ENCODE data around the gene UMODL1.

UMODL1 gene

GRCh38 chr21:42143111-42143510 lies 72.0 kb downstream of the UMODL1 start:
- no peak overlapping the region for H3K27ac ChIP-seq (ENCODE audit: low read length)
- H3K4me1 ChIP-seq (ENCODE audit: control insufficient read depth, insufficient read depth, low read length), result no peaks in the 10 kb centered on the region
- no peaks in the 10 kb centered on the region for H3K27me3 ChIP-seq (ENCODE audit: control insufficient read depth, insufficient read depth, low read length)
- DNase-seq (ENCODE audit: low read depth, low spot score), result no peak
- WGBS (ENCODE audit: insufficient coverage, insufficient read length), result no CpG with 5 or more reads among the region's 7 CpGs
- no peaks in the 10 kb centered on the region for H3K9me3 ChIP-seq (ENCODE audit: control insufficient read depth, insufficient read depth, low read length)
- no peak overlapping the region for H3K4me3 ChIP-seq (ENCODE audit: low read length)
- no peaks in the 10 kb centered on the region for H3K36me3 ChIP-seq (ENCODE audit: control insufficient read depth, insufficient read depth, low read length)

DNA sequence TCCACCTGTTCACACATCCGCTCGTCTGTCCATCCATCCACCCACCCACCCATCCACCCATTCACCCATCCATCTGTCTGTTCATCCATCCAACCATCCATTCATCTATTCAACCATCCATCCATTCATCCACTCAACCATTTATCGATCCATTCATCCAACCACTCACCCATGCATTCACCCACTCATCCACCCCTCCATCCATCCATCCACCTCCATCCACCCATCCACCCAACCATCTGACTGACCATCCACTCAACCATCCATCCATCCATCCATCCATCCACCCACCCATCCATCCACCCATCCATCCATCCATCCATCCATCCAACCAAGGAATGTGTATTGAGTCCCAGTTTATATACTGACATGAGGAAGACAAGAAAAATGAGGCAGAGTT lies 73.1 kb downstream of the UMODL1 start:
- H3K4me1 ChIP-seq (ENCODE audit: control insufficient read depth, insufficient read depth, low read length), result no peaks in the 10 kb centered on the region
- H3K27me3 ChIP-seq (ENCODE audit: control insufficient read depth, insufficient read depth, low read length), result no peaks in the 10 kb centered on the region
- DNase-seq (ENCODE audit: low read depth, low spot score), result no peak
- WGBS (ENCODE audit: insufficient coverage, insufficient read length), result 100% methylated on average over 1 of the region's 3 CpGs
- H3K36me3 ChIP-seq (ENCODE audit: control insufficient read depth, insufficient read depth, low read length), result no peaks in the 10 kb centered on the region
- no peak overlapping the region for H3K27ac ChIP-seq (ENCODE audit: low read length)
- H3K9me3 ChIP-seq (ENCODE audit: control insufficient read depth, insufficient read depth, low read length), result no peaks in the 10 kb centered on the region
- H3K4me3 ChIP-seq (ENCODE audit: low read length), result no peak overlapping the region

DNA sequence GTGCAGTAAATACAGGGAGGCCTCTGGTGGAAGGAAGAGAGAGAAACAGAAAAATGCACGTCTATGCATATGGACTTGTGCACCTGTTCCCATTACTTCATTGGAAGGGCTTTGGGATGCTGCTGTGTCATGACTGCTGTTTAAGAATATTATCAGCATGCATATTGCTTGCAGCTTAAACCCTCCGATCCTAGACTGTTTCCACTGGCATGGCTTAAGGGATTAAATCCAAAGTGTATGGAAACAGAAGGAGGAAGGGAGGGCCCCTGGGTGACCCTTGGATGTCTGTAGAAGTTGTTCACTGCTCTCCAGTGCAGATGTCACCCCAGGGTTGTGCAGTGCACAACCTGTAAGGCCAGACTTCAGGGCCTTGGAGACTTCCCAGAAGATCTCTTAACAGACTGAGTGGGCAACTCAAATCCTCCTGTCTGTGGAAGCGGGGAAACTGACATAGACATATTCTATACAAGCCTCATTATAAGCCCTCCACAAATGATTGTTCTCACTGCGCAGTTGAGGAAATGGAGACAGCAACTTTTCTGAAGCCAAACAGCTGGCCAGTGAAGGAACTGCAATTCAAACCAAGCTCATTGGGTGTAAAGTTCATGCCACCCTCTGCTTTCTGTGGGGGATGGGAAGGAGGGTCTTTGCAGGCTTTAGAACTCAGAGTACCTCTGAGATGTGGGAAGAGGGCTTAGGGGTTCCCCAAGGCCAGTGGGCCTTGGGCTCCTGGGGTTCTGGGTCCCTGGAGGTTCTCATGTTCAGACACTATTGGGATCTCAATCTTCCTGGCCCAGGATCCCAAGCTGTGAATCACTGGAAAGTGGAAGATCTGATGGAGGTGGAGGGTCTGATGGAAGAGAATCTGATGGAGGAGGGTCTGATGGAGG lies 73.8 kb downstream of the UMODL1 start:
- no peaks in the 10 kb centered on the region for H3K36me3 ChIP-seq (ENCODE audit: control insufficient read depth, insufficient read depth, low read length)
- H3K27me3 ChIP-seq (ENCODE audit: control insufficient read depth, insufficient read depth, low read length), result no peaks in the 10 kb centered on the region
- no peak overlapping the region for H3K4me3 ChIP-seq (ENCODE audit: low read length)
- no CpG with 5 or more reads among the region's 4 CpGs for WGBS (ENCODE audit: insufficient coverage, insufficient read length)
- H3K4me1 ChIP-seq (ENCODE audit: control insufficient read depth, insufficient read depth, low read length), result no peaks in the 10 kb centered on the region
- H3K27ac ChIP-seq (ENCODE audit: low read length), result no peak overlapping the region
- no peak for DNase-seq (ENCODE audit: low read depth, low spot score)
- no peaks in the 10 kb centered on the region for H3K9me3 ChIP-seq (ENCODE audit: control insufficient read depth, insufficient read depth, low read length)

GRCh38 chr21:42145569-42146272 lies 74.6 kb downstream of the UMODL1 start:
- Histone ChIP-seq H3K36me3 (ENCODE audit: control insufficient read depth, insufficient read depth, low read length) (no peaks in the 10 kb centered on the region), H3K27me3 (ENCODE audit: control insufficient read depth, insufficient read depth, low read length) (no peaks in the 10 kb centered on the region), H3K27ac (ENCODE audit: low read length) (no peak overlapping the region), H3K9me3 (ENCODE audit: control insufficient read depth, insufficient read depth, low read length) (no peaks in the 10 kb centered on the region), H3K4me1 (ENCODE audit: control insufficient read depth, insufficient read depth, low read length) (no peaks in the 10 kb centered on the region), H3K4me3 (ENCODE audit: low read length) (no peak overlapping the region)
- peak; percentile 37 for DNase-seq (ENCODE audit: low read depth, low spot score)
- no CpG with 5 or more reads among the region's 15 CpGs for WGBS (ENCODE audit: insufficient coverage, insufficient read length)

DNA sequence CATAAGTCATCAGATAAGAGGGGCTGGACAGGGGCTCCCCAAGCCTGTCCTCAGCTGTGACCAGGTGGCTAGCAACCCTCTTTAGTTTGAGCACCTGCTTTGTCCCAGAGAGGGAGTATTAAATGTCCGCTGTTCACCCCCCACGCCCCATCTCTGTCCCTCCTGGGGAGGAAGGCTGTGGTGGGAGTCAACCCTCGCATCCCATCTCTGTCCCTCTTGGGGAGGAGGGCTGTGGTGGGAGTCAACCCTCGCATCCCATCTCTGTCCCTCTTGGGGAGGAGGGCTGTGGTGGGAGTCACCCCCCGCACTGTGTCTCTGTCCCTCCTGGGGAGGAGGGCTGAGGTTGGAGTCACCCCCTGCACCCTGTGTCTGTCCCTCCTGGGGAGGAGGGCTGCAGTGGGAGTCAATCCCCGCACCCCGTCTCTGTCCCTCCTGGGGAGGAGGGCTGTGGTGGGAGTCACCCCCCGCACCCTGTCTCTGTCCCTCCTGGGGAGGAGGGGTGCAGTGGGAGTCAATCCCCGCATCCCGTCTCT lies 75.2 kb downstream of the UMODL1 start:
- no peaks in the 10 kb centered on the region for H3K9me3 ChIP-seq (ENCODE audit: control insufficient read depth, insufficient read depth, low read length)
- H3K27ac ChIP-seq (ENCODE audit: low read length), result no peak overlapping the region

GRCh38 chr21:42146821-42147220 lies 75.7 kb downstream of the UMODL1 start:
- no peaks in the 10 kb centered on the region for H3K27me3 ChIP-seq (ENCODE audit: control insufficient read depth, insufficient read depth, low read length)
- H3K4me1 ChIP-seq (ENCODE audit: control insufficient read depth, insufficient read depth, low read length), result no peaks in the 10 kb centered on the region
- DNase-seq (ENCODE audit: low read depth, low spot score), result no peak
- no peaks in the 10 kb centered on the region for H3K9me3 ChIP-seq (ENCODE audit: control insufficient read depth, insufficient read depth, low read length)
- no peak overlapping the region for H3K4me3 ChIP-seq (ENCODE audit: low read length)
- H3K36me3 ChIP-seq (ENCODE audit: control insufficient read depth, insufficient read depth, low read length), result no peaks in the 10 kb centered on the region
- no peak overlapping the region for H3K27ac ChIP-seq (ENCODE audit: low read length)
- no CpG with 5 or more reads among the region's 19 CpGs for WGBS (ENCODE audit: insufficient coverage, insufficient read length)

More for the DNA sequence above, 75.2 kb downstream of the UMODL1 start:
- WGBS (ENCODE audit: insufficient coverage, insufficient read length), result no CpG with 5 or more reads among the region's 10 CpGs
- Histone ChIP-seq H3K36me3 (ENCODE audit: control insufficient read depth, insufficient read depth, low read length) (no peaks in the 10 kb centered on the region), H3K4me3 (ENCODE audit: low read length) (no peak overlapping the region), H3K4me1 (ENCODE audit: control insufficient read depth, insufficient read depth, low read length) (no peaks in the 10 kb centered on the region), H3K27me3 (ENCODE audit: control insufficient read depth, insufficient read depth, low read length) (no peaks in the 10 kb centered on the region)
- no peak for DNase-seq (ENCODE audit: low read depth, low spot score)

GRCh38 chr21:42147386-42148020 lies 76.4 kb downstream of the UMODL1 start:
- no peaks in the 10 kb centered on the region for H3K27me3 ChIP-seq (ENCODE audit: control insufficient read depth, insufficient read depth, low read length)
- H3K36me3 ChIP-seq (ENCODE audit: control insufficient read depth, insufficient read depth, low read length), result no peaks in the 10 kb centered on the region
- no peaks in the 10 kb centered on the region for H3K9me3 ChIP-seq (ENCODE audit: control insufficient read depth, insufficient read depth, low read length)
- no peaks in the 10 kb centered on the region for H3K4me1 ChIP-seq (ENCODE audit: control insufficient read depth, insufficient read depth, low read length)
- WGBS (ENCODE audit: insufficient coverage, insufficient read length), result no CpG with 5 or more reads among the region's 13 CpGs
- DNase-seq (ENCODE audit: low read depth, low spot score), result no peak
- H3K4me3 ChIP-seq (ENCODE audit: low read length), result no peak overlapping the region
- H3K27ac ChIP-seq (ENCODE audit: low read length), result no peak overlapping the region

GRCh38 chr21:42148097-42148496 lies 77.0 kb downstream of the UMODL1 start:
- no peaks in the 10 kb centered on the region for H3K27me3 ChIP-seq (ENCODE audit: control insufficient read depth, insufficient read depth, low read length)

GRCh38 chr21:42148584-42148983 lies 77.5 kb downstream of the UMODL1 start:
- Histone ChIP-seq H3K4me1 (ENCODE audit: control insufficient read depth, insufficient read depth, low read length) (no peaks in the 10 kb centered on the region), H3K27me3 (ENCODE audit: control insufficient read depth, insufficient read depth, low read length) (no peaks in the 10 kb centered on the region), H3K36me3 (ENCODE audit: control insufficient read depth, insufficient read depth, low read length) (no peaks in the 10 kb centered on the region), H3K27ac (ENCODE audit: low read length) (no peak overlapping the region), H3K4me3 (ENCODE audit: low read length) (no peak overlapping the region), H3K9me3 (ENCODE audit: control insufficient read depth, insufficient read depth, low read length) (no peaks in the 10 kb centered on the region)
- no peak for DNase-seq (ENCODE audit: low read depth, low spot score)
- WGBS (ENCODE audit: insufficient coverage, insufficient read length), result no CpG with 5 or more reads among the region's 3 CpGs

More at GRCh38 chr21:42148097-42148496, 77.0 kb downstream of the UMODL1 start:
- no peaks in the 10 kb centered on the region for H3K36me3 ChIP-seq (ENCODE audit: control insufficient read depth, insufficient read depth, low read length)
- H3K4me1 ChIP-seq (ENCODE audit: control insufficient read depth, insufficient read depth, low read length), result no peaks in the 10 kb centered on the region
- no peak overlapping the region for H3K4me3 ChIP-seq (ENCODE audit: low read length)
- no peaks in the 10 kb centered on the region for H3K9me3 ChIP-seq (ENCODE audit: control insufficient read depth, insufficient read depth, low read length)
- no CpG with 5 or more reads among the region's 2 CpGs for WGBS (ENCODE audit: insufficient coverage, insufficient read length)
- H3K27ac ChIP-seq (ENCODE audit: low read length), result no peak overlapping the region
- no peak for DNase-seq (ENCODE audit: low read depth, low spot score)
